Fibroblast of skin of scalp (primary cell): Measurements from ENCODE around the gene NCK2. TPM values are rescaled to one million over a fixed set of nuclear protein-coding genes. Genes with fewer than 3 reads are reported as not detected.

Experiments
- DNase-seq: peaks from one replicate; pipeline ENCODE4 v3.0.0-alpha.2; 2013
- polyA plus RNA-seq, 2 experiments: library from polyadenylated mRNA; unstranded; fragments of 120-200 nt; gene quantifications; one replicate each; pipeline ENCODE4 v1.2.1, GENCODE V29; 2013; ENCODE audit not compliant: insufficient read length in 2 of 2

NCK2 gene
- polyA plus RNA-seq (2013, experiment 1 of 2; ENCODE audit: insufficient read length), result 40.9 TPM
- polyA plus RNA-seq (2013, experiment 2 of 2; ENCODE audit: insufficient read length), result 41.0 TPM

- peak; percentile 14 for DNase-seq
These were observed at the start of gene NCK2 for GRCh38 chr2:105744909-105745853. Gene NCK2 (plus strand): TSS chr2:105744912. CDS start chr2:105855064, 110,152 bp downstream.

GRCh38 chr2:105697781-105698449 lies 46.8 kb upstream of the NCK2 start:
- DNase-seq, result no peak

- no peak for DNase-seq
These were observed 45.9 kb upstream of the NCK2 start for GRCh38 chr2:105698820-105699219.

DNA sequence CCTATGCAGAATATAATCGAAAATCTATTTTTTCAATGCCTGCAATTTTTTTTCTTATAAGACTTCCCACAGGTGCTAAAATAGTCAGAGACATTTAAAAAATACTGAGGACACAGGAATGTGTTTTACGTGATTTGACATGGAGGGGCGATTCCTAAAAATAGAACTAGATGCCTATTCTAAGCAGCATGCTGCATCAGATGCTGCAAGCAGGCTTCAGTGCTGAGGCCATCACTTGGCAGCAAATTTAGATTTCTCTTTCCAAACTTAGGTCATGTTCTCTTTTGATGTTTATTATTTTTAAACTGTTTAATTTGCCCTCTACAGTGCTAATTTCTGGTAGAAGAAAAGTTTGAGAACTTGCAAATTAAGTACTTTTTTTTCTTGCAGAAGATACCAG lies 43.7 kb upstream of the NCK2 start:
- no peak for DNase-seq

GRCh38 chr2:105708697-105709096 lies 36.0 kb upstream of the NCK2 start:
- DNase-seq, result no peak

GRCh38 chr2:105711394-105711793 lies 33.3 kb upstream of the NCK2 start:
- no peak for DNase-seq

GRCh38 chr2:105712166-105712915 lies 32.4 kb upstream of the NCK2 start:
- DNase-seq, result peak; percentile 65

- DNase-seq, result peak; percentile 51
These were observed 31.6 kb upstream of the NCK2 start for GRCh38 chr2:105712981-105713596.

DNA sequence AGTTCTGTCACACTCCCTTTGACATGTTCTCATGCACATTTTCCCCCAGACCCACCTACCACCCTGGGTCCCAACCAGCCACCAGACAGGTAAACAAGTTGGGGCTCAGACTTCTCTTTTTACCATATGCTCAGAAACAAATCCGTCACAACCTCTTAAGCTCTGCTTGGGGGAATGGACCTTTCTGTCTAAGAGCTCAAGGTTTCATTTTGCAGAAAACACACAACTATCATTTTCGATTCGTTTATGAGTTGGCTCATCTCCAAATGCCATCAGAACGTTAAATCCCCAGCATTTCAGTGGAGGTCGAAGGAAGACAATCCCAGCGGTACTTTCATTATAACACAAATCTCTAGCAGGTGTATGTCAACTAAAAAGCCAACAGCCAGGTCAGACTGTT lies 30.6 kb upstream of the NCK2 start:
- no peak for DNase-seq

GRCh38 chr2:105718846-105719481 lies 25.7 kb upstream of the NCK2 start:
- no peak for DNase-seq

GRCh38 chr2:105721991-105722511 lies 22.7 kb upstream of the NCK2 start:
- no peak for DNase-seq

DNA sequence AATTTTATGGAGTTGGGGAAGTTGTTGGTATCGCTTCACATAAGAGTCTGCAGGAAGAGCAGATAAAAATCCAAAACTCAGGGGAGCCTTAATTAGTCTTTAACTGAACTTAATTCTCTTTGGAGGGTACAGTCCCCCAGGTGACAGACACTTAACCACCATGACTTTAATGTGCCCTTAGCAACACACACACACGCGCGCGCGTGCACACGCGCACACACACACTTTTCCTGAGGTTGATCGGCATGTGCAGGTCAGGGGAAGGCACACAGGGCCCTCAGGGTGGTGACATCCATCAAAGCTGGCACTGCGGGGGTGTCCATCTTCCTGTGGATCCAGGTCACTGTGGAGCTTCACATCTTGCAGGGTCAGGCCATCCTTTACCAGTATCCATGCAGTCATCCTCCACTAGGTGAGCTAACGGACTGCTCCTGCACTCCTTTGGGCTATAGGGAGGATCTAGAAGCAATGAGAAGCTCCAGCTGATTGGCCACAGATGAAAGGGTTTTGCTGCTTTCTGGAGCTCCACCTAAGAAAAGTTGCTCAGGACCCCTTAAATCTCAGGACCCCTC lies 21.9 kb upstream of the NCK2 start:
- DNase-seq, result no peak

GRCh38 chr2:105723431-105723830 lies 21.3 kb upstream of the NCK2 start:
- no peak for DNase-seq

DNA sequence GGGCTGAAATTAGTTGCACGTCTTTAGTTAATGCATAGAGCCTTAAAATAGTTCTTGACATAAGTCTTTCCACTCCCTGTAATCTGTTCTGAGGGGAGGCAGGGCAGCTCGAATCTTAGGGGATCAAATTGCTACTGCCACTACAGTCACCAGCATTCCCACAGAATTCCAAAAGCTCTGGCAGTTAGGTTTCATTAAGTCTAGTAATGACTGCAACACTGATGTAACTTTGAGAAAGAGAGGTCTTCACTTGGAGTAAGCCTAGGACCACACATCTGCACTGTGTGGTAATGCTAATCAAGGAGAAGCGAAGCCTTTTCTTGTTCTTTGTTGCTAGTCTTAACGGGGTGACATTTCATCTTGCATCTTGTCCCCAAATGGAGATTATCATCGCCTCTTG lies 19.3 kb upstream of the NCK2 start:
- DNase-seq, result peak; percentile 70

- DNase-seq, result no peak
These were observed 14.5 kb upstream of the NCK2 start for GRCh38 chr2:105730170-105730569.

DNA sequence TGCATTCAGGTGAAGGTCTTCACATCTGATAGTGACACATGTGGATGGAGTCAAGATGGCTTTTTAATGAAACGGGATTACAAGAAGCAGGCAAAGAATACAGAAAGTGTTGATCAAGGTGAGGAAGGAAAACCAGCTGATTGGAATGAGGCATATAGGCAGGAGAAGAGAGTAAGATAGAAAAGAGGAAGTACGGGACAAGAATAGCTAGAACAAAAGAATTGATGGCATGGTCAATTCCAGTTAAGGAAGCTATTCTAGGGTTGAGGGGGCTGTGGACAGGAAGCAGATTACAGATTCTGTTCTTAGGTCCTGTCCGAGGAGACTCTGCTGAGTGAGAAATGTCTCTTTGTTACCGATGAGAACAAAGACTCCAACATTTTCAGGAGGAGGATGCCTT lies 13.2 kb upstream of the NCK2 start:
- no peak for DNase-seq

- no peak for DNase-seq
These were observed 12.6 kb upstream of the NCK2 start for GRCh38 chr2:105732101-105732500.

DNA sequence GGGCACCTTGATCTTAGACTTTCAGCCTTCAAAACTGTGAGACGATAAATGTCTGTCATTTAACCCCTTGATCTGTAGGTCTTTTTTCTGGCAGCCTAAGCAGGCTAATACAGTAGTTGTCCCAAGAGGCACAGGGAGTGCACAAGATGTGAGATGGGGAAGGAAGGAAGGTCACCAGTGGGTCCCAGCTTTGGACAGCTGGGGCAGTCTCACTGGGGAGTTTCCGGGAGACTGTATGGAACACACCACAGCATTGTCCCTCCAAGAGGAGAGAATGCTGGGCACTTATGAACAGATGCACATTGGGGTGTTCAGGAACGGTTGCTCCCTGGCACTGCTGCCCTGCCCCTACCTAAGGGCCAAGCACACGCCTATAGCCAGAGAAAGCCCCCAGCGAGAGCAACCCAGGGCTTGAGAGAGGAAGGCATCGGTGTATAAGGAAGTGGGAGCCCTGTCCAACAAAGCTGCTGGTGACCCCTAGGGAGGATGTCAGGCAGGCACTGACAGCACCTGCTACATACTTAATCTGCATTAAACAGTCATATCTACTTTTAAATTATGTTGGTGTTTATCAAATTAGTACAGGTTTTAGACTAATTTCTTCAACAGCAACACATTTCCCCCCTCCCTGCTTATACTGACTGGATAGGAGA lies 11.6 kb upstream of the NCK2 start:
- DNase-seq, result no peak

DNA sequence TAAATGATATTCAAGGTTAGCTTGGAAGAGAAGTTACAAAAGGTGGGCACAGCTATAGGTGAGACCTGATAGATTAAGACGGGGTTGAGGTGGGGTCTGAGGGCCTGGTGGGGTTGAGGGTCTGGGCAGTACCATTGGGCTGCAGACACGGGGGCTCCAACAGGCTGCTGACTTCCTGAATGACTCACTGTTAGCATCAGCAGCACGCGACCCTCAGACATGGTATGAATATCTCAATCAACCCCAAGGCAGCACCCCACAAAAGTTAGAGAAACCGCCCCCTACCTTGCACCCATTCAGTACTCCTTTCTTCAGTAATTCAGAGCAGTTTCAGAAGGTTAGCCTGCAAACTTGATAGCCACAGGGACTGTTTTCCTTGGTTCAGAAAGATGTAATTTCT lies 10.8 kb upstream of the NCK2 start:
- DNase-seq, result no peak

GRCh38 chr2:105734762-105735538 lies 9.8 kb upstream of the NCK2 start:
- DNase-seq, result peak; percentile 71
